ENCODE data around the gene LYZ. TPM values are rescaled to one million over a fixed set of nuclear protein-coding genes. Genes with fewer than 3 reads are reported as not detected.

The LYZ gene
- total and polyA plus RNA-seq, 2 donors (not counting 3 experiments of a cell fraction or from before 2014, with no cell fraction given): not detected

GRCh38 chr12:69338120-69338859 is 9.9 kb upstream of the LYZ start:
- Histone ChIP-seq H3K79me2 (ENCODE audit: control insufficient read depth, insufficient read depth, low read length) (no peaks in the 10 kb centered on the region), H3K4me2 (ENCODE audit: insufficient read depth, low read length) (no peak overlapping the region), H3K27ac (ENCODE audit: insufficient read depth, low read depth, low read length) (no peak overlapping the region), H3K9me1 (replicated peaks; ENCODE audit: control insufficient read depth, extremely low read depth, insufficient read depth, low read length) (no peaks in the 10 kb centered on the region), H3K9me3 (replicated peaks; ENCODE audit: control insufficient read depth, insufficient read depth, low read length) (no peaks in the 10 kb centered on the region), H2AFZ (ENCODE audit: low read depth, low read length) (no peak overlapping the region), H3K9ac (replicated peaks; ENCODE audit: extremely low read depth, insufficient read depth, low read length) (no peak overlapping the region), H4K20me1 (replicated peaks; ENCODE audit: control insufficient read depth, extremely low read depth, insufficient read depth, low read length) (no peaks in the 10 kb centered on the region), H3K27me3 (ENCODE audit: control insufficient read depth in 2 of 2, insufficient read depth in 2 of 2, low read length in 2 of 2) (peaks cover 21 to 36% of the 10 kb centered on the region in 2 experiments), H3K4me1 (ENCODE audit: control insufficient read depth, extremely low read depth, insufficient read depth, low read length) (no peaks in the 10 kb centered on the region), H3K36me3 (ENCODE audit: control insufficient read depth in 2 of 2, extremely low read depth in 1 of 2, insufficient read depth in 2 of 2, low read length in 2 of 2) (no peaks in the 10 kb centered on the region), H3K4me3 (replicated peaks in 1 of 3; ENCODE audit: insufficient read depth in 1 of 3, low read depth in 1 of 3, low read length in 3 of 3) (no peak overlapping the region)
- ChIA-PET POLR2A (no interaction called here), CTCF (interaction anchor here (1.4 kb wide), 1 partner anchor 20 kb away, joined by 4 read pairs; no protein-coding TSS in a partner anchor)
- dilution Hi-C loops (cut with MboI; ENCODE audit: extremely low pct_ligation_motif_present, low sequenced_read_pairs): no loop called here
- FAIRE-seq (no peak), DNase-seq (ENCODE audit: low read depth, low spot score) (no peak)
- TF ChIP-seq FOS (IDR thresholded peaks at IDR 0.05; ENCODE audit: borderline replicate concordance, insufficient read depth, low read length) (no peak), MAX (IDR thresholded peaks at IDR 0.05; ENCODE audit: insufficient read depth, insufficient read length) (no peak), POLR2AphosphoS5 (IDR thresholded peaks at IDR 0.05; ENCODE audit: insufficient read depth, low read depth, low read length) (no peak), EZH2 (IDR thresholded peaks at IDR 0.05; ENCODE audit: borderline replicate concordance, low read depth, low read length, severe bottlenecking) (no peak), JUN (IDR thresholded peaks at IDR 0.05; ENCODE audit: borderline replicate concordance, insufficient read depth, insufficient read length, low read depth) (no peak), GATA2 (IDR thresholded peaks at IDR 0.05; ENCODE audit: insufficient read depth, insufficient read length, low read depth, low read length) (no peak)
- TF ChIP-seq, protein P1, sequence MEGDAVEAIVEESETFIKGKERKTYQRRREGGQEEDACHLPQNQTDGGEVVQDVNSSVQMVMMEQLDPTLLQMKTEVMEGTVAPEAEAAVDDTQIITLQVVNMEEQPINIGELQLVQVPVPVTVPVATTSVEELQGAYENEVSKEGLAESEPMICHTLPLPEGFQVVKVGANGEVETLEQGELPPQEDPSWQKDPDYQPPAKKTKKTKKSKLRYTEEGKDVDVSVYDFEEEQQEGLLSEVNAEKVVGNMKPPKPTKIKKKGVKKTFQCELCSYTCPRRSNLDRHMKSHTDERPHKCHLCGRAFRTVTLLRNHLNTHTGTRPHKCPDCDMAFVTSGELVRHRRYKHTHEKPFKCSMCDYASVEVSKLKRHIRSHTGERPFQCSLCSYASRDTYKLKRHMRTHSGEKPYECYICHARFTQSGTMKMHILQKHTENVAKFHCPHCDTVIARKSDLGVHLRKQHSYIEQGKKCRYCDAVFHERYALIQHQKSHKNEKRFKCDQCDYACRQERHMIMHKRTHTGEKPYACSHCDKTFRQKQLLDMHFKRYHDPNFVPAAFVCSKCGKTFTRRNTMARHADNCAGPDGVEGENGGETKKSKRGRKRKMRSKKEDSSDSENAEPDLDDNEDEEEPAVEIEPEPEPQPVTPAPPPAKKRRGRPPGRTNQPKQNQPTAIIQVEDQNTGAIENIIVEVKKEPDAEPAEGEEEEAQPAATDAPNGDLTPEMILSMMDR (IDR thresholded peaks at IDR 0.05; ENCODE audit: extremely low read depth in 1 of 2, insufficient read depth in 1 of 2, low read depth in 1 of 2, low read length in 2 of 2): no peak
- BruUV-seq (replicated peaks): no TSS peak
- intact Hi-C loops (cut with micrococcal nuclease): no loop called here
